Retina (tissue), 1 donor: Measurements from ENCODE around the gene MACROD2.

Source experiments
- DNase-seq: peaks from one replicate; pipeline ENCODE4 v3.0.0-alpha.2; 2016

Gene MACROD2

GRCh38 chr20:14284443-14284842 is 289.1 kb downstream of the MACROD2 start:
- DNase-seq: no peak

- DNase-seq: no peak
These were observed 293.3 kb downstream of the MACROD2 start for GRCh38 chr20:14288341-14289330.

DNA sequence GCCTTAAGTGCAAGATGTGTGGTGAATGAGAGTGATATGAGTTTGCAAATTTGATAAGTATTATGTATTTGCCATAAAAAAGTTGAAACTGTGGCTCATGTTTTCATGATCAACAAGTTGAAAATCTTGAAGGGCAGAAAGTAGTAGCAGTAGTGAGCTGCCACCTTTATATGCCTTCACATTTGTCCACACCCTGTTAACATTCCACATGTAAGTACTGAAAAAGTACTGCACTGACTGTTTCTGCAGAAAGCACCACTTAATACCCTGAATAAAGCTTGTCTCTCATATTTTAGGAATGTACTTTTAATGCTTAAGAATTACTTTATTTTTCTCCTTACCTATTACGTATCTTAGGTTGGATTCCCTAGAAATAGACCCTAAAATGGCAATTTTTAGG is 296.2 kb downstream of the MACROD2 start:
- DNase-seq: no peak

- DNase-seq: no peak
These were observed 299.9 kb downstream of the MACROD2 start for GRCh38 chr20:14295238-14295637.

DNA sequence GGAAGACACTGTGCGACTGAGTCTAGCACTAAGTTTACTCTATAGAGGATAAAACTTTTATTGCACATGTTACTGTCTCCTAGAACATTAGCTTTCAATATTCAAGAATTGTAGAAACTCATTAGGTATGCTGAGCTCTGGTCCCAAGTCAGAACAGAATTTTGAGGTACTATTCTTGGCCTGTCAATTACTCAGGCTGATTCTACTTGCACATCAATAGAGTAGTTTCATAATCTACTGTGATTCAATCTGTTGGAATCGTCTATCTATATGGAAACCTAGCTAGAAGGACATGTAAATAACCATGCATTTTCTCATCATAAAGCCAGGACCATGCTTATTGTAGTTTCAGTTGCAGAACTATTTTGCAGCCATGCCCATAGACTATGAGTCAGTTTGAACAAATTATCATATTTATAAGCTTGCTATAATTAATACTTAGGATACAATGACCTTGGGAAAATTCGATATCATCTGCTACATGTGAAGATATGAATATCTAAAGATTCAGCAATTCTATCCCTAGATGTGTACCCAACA is 300.5 kb downstream of the MACROD2 start:
- DNase-seq: no peak

DNA sequence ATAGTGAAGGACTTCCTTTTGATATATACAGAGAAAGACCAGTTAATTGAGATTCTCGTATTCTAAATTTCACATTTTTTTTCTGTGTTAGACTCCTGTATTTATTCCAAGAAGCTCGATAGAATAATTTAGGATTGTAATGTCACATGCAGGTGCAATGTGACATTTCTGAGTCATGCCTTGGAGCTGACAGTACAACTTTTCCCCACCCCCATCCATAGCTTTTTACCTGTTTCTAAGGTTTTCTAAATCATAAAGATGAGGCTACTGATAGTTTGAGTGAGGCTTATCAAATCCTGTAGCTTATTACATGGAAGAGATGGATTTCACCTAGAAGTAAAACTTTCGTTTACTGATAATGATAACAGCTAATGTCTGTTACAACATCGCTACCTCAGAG is 304.5 kb downstream of the MACROD2 start:
- no peak for DNase-seq

- DNase-seq: no peak
These were observed 307.8 kb downstream of the MACROD2 start for GRCh38 chr20:14303106-14303505.

- DNase-seq: no peak
These were observed 308.3 kb downstream of the MACROD2 start for GRCh38 chr20:14303651-14304050.

GRCh38 chr20:14304472-14304871 is 309.2 kb downstream of the MACROD2 start:
- DNase-seq: no peak

- no peak for DNase-seq
These were observed 312.6 kb downstream of the MACROD2 start for GRCh38 chr20:14307956-14308355.

DNA sequence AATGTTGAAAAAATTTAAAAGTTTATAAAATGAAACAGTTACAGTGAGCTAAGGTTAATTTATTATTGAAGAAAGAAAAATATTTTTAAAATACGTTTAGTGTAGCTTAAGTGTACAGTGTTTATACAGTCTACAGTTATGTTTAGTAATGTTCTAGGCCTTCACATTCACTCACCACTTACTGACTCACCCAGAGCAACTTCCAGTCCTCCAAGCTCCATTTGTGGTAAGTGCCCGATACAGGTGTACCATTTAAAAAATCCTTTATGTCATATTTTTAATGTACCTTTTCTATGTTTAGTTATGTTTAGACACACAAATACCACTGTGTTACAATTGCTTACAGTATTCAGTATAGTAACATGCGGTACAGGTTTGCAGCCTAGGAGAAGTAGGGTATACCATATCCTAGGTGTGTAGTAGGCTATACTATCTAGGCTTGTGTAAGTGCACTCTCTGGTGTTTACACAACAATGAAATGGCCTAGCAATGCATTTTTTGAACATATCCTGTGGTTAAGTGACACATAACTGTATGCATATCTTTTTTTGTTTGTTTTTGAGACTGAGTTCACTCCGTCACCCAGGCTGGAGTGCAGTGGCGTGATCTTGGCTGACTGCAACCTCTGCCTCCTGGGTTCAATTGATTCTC is 315.8 kb downstream of the MACROD2 start:
- DNase-seq: no peak

DNA sequence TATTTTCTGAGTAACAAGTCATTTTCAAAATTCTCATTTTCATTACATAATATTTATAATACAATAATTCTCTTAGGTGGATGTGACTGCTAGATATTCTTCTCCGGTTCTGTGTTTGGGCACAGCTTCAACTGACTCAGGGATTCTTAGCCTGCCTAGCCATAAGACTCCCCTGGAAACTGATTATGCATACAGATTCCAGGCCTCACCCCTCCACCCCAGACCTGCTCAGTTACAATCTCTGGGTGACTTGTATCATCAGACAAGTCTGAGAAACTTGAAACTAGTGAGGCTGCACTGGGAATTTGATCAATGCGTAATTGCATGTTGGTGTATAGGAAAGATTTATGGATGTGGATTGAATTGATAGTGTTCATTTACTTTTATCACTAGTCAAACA is 316.7 kb downstream of the MACROD2 start:
- DNase-seq: no peak

GRCh38 chr20:14313341-14314020 is 318.2 kb downstream of the MACROD2 start:
- no peak for DNase-seq

DNA sequence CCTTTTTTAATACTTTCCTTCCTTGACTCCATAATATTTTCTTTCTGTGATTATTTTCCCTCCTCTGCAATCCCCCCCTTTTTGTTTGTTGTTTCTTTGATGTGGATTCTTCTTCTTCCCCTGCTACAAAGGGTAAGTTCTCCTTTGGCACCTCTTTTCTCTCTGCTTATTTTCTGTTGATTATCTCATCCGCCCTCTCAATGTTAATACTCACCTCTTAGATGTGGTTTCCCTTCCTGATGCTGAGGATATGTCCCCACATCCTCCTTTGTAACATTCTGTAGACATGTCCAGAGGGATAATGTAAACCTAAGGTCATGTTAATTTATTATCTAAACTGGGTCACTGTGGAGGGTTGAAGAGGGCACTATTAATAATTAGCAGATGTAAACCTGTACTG is 324.4 kb downstream of the MACROD2 start:
- DNase-seq: no peak

DNA sequence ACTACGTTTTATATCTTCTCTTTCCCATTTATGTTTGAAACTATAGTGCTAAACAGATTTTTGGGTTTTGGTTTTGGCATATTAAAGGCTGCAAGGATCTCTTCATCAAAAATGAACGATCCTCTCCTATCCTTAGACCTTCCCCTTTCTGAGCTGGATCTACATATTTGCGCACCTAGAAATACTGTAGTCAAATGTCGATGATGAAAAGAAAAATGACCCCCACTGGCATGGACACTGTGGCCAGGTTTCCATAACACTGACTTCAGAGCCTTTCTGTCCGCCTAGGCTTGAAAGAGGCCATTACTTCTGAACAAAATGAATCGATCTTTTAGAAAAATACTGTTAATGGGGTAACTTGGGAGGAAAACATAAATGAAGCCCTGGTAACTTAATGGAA is 336.3 kb downstream of the MACROD2 start:
- DNase-seq: peak; percentile 15

DNA sequence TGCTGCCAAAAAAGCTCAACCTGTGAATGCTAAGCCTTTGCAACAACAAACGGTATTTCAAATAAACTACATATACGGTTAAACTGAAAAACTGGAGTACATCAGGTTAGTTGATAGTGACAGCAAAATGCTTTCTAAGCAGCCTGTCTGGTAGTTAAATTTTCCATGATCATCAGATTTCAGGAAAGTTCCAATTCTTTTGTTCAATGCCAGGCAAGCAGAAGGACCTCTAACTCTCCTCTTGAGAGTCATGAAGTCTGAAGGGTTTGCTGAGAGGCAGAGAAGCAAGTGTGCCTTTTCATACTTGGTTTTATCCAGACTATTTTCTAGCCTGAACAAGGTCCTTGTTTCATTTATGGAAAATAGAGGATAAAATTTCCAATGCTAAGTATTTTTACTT is 337.6 kb downstream of the MACROD2 start:
- DNase-seq: peak; percentile 52

GRCh38 chr20:14333721-14334120 is 338.4 kb downstream of the MACROD2 start:
- peak; percentile 20 for DNase-seq

DNA sequence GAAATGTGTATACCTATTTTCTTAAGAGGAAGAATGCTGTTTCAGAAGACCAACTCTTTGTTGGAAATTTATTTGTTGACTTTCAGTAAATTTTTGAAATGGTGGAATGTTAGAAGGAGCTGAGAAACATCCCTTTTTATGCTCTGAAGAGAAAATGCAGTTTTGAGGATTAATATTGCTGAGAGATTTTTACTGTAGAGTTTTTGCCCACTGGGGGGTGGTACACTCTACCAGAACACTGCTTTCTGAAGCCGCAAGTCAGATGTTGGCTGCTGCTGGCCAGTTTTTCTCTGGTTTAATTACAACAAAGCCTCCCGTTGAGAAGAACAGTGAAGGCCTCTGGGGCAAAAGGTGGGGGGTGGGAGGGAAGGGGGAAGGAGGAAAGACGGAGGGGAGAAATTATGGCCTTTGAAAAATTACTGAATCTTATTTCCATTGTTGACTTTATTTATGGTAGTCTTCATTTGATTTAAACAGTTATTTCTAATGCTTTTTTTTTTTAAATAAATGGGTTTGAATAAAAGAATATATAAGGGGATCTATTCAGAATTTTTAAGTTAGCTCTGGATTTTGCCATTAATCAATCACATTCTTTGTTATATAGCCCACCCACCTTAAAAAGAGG is 339.1 kb downstream of the MACROD2 start:
- DNase-seq: peak; percentile 62

DNA sequence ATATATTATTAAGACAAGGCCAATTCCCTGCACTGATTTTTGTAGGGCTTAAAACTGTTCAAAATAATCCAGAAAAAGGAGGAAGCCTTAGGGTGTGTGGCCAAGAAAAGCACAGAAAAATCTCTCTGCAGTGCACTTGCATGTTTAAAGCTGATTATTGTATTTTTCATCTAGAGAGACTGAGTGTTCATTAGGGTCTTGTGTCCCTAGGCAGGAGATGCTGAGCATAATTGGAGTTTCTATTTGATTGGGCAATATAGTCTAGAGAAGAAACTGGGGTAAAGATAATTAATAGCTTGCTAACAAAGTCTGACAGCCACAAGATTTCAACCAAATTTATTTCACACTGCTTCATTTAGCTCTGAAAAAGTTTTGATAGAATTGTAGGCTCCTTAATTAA is 339.7 kb downstream of the MACROD2 start:
- DNase-seq: peak; percentile 67

- peak; percentile 58 for DNase-seq
These were observed 341.4 kb downstream of the MACROD2 start for GRCh38 chr20:14336686-14337085.

DNA sequence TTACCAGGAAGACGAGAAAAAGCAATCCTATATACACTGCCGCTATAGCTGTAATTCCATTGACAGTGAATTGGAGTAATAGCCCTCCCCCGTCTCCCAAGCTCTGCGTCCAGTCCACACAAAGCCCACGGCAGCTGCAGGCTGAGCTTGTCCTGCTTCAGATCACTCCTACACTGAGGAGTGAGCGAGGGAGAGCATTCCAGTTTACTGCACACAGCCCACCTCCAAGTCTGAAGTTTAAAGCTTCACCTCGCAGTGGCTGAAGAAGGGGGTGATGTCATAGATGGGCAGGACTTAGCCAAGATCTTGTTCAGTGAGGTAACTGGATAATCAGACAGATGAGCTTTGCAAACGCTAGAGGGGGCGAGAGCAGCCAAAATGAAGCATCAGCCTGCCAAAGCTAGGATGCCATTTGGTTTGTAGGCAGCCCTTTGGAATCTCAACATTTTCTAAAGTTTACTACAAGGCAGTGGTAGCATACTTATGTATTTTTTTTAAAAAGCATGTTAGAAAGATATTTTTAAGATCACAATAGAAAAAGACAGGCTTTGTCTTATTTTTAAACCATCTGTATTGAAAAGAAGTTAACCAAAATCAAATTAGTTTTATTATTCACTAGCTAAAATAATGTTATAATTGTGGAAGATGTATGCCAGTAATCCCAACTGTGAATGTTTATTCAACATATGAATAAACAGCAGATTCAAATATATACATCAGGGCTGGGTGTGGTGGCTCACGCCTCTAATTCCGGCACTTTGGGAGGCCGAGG is 342.3 kb downstream of the MACROD2 start, which contains the start of gene FLRT3:
TSS of gene FLRT3 (minus strand) at position 213 of the 772 bp plus-strand sequence. CDS start 10,106 bp downstream, outside the sequence.
- peak; percentile 87 for DNase-seq

DNA sequence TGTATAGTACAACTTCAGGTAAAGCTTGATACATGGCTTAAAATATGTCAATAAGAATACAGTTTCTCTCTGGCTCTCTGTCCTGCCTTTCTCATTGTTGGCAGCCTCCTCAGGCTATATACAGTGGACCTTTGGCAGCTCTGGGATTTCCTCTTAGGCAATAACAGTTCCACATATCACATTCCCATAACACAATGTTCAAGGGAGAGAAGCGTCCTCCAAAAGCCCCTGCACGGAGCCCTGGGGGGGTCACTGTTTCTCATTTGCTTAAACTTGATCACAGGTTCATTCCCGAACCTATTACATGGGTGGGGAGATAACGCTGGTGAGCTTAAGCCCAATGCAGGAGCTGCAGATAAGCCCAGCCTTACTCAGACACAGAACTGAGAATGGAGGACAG is 346.5 kb downstream of the MACROD2 start:
- DNase-seq: no peak
